PC-3 (cell line): ENCODE results near the gene PRDM15.

Experiments
- EZH2phosphoT487 ChIP-seq: fragments of 300-600 bp; sonication (generic); IDR thresholded peaks from 2 replicates; pipeline ENCODE4 v1.6.1; 2018; ENCODE audit warnings: mild to moderate bottlenecking, antibody characterized with exemption, low read length, borderline replicate concordance
- TF ChIP-seq, protein P1 (sequence below): fragments of 300-600 bp; sonication (generic); conservative IDR thresholded peaks from 2 replicates; pipeline ENCODE4 v1.5.1; 2017; ENCODE audit warnings: antibody characterized with exemption, low read depth, mild to moderate bottlenecking, low read length

DNA sequence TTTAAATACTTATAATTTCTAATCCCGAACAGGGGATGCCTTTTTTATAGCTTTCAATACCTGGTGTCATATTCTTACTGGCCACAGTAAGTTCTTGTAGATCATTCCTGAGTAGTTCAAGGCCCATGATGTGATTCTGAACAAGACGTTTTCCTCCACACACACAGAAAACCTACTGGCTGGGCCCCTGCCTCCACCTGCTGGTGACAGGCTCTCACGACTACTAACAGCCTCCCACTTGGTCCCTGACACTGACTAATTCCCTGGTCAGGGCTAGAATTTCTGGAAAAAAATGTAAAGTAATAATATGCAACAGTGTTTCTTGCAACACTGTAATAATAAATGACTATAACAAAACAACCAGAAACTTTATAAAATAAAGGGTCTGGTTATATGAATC, 61.9 kb downstream of the PRDM15 start:
- TF ChIP-seq, protein P1, sequence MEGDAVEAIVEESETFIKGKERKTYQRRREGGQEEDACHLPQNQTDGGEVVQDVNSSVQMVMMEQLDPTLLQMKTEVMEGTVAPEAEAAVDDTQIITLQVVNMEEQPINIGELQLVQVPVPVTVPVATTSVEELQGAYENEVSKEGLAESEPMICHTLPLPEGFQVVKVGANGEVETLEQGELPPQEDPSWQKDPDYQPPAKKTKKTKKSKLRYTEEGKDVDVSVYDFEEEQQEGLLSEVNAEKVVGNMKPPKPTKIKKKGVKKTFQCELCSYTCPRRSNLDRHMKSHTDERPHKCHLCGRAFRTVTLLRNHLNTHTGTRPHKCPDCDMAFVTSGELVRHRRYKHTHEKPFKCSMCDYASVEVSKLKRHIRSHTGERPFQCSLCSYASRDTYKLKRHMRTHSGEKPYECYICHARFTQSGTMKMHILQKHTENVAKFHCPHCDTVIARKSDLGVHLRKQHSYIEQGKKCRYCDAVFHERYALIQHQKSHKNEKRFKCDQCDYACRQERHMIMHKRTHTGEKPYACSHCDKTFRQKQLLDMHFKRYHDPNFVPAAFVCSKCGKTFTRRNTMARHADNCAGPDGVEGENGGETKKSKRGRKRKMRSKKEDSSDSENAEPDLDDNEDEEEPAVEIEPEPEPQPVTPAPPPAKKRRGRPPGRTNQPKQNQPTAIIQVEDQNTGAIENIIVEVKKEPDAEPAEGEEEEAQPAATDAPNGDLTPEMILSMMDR, result peak; percentile 93
- TF ChIP-seq EZH2phosphoT487, result no peak
